AG10803 (cell line): ENCODE measurements around the gene DDX3X.
"Not testable (repeated sequence)": the region's sequence is repeated elsewhere in the genome, so short reads cannot be mapped to it uniquely, and the experiment has no call there.

ENCODE experiments used
- DNase-seq: peaks from one replicate; pipeline ENCODE4 v3.0.0; 2010; ENCODE audit warnings: low read depth
- H3K4me3 ChIP-seq: 2 replicates; pipeline ENCODE4 v1.5.1; 2011; ENCODE audit warnings: mild to moderate bottlenecking, low read length, control low read depth
- CTCF ChIP-seq: conservative IDR thresholded peaks from 2 replicates; pipeline ENCODE4 v1.5.1; 2011; ENCODE audit warnings: mild to moderate bottlenecking, low read length, control low read depth, inconsistent platforms

The DDX3X gene

GRCh38 chrX:41397768-41398167 lies 63.8 kb downstream of the DDX3X start:
- DNase-seq = no peak
- no peak for TF ChIP-seq CTCF
- H3K4me3 ChIP-seq = no peak overlapping the region

- DNase-seq, H3K4me3 ChIP-seq: not testable (repeated sequence)
Observed at GRCh38 chrX:41402556-41402955, 68.6 kb downstream of the DDX3X start.

DNA sequence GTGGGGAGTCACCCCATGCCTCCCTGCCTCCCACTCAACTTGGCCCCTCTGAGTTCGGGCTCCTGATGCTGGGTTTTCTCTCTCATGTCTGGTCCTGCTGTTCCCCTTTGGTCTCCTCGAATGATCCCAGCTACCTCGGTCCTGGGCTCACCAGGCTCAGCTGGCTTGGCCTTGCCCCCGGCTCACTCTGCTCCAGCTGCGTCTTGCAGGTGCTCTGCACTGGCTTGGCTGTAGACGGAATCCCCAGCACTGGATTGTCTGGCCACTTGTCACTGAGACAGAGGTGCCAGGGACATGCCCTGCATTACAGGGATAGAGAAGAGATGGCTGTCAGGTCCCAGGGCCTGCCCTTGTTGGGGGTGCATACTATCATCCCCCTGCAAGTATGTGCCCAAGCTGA lies 71.6 kb downstream of the DDX3X start:
- TF ChIP-seq CTCF = no peak
- H3K4me3 ChIP-seq = no peak overlapping the region
- DNase-seq = no peak

DNA sequence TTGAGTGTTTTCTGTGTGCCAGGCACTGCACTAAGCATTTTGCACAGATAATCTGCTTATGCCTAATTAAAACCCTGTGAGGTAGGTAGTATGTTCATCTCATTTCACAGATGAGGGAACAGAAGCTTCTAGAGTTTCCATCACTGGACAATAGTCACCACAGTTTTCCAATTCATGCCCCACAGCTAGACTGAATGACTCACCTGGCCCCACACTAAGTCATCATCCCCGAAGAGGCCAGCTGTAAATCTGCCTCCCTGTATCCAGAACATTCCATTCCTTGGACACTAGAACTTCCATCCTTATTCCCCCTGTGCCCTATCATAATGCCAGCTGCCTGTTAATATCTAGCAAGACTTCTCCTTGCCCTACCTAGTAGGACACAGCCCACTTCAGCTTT lies 72.2 kb downstream of the DDX3X start:
- no peak for TF ChIP-seq CTCF
- no peak overlapping the region for H3K4me3 ChIP-seq
- peak; percentile 4 for DNase-seq

DNA sequence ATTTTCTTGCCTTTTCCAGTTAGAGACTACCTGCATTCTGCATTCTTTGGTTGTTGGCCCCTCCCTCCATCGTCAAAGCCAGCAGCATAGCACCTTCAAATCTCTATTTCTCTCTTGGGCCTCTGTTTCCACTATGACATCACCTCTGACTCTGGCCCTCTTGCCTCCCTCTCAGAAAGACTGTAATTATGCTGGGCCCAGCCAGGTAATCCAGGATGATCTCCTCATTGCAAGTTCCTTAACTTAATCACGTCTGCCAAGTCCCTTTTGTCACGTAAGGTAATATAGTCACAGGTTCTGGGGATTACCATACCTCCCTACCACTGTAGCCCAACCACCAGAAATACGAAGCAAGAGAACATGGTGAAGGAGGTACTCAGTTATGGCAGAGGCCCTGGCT lies 73.9 kb downstream of the DDX3X start:
- H3K4me3 ChIP-seq = no peak overlapping the region
- DNase-seq = no peak
- TF ChIP-seq CTCF = no peak

DNA sequence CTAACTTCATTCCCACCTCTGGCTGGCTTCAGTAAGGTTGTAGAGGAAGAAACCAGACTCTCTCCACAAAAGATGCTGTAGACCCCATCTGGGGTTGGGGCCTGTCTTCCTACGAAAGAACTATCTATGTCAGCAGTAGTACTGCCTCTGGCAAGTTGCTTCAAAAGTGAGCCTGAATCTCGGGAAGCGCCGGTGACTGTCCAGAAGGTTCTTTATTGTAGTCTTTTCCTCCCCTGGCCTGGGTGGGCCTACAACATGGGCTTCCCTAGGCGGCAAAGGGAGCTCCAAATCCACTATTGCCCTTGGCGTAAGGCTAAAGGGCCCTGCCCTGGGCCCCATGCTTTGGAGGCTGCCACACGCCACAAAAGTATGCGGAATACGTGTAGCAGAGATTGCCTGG lies 74.6 kb downstream of the DDX3X start:
- no peak for DNase-seq
- no peak for TF ChIP-seq CTCF
- no peak overlapping the region for H3K4me3 ChIP-seq

DNA sequence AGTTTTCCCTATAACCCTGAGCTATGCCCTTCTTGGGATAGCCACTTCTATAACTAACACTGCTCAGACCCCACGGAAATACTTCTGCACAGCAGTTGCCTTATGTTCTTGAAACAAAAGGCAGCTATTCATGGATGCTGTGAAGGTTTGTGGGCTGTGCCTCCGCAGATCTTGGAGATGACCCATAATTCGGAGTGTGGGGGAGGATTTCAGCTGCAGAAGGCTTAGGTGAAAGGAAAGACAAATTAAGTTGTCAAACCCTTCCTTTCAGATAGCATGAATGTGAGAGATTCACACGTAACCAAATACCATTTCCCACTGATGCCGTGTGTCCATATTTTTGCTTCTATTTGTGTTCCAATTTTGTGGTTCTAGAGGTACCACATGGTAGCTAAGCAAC lies 75.0 kb downstream of the DDX3X start:
- no peak for DNase-seq
- TF ChIP-seq CTCF = no peak
- H3K4me3 ChIP-seq = no peak overlapping the region

DNA sequence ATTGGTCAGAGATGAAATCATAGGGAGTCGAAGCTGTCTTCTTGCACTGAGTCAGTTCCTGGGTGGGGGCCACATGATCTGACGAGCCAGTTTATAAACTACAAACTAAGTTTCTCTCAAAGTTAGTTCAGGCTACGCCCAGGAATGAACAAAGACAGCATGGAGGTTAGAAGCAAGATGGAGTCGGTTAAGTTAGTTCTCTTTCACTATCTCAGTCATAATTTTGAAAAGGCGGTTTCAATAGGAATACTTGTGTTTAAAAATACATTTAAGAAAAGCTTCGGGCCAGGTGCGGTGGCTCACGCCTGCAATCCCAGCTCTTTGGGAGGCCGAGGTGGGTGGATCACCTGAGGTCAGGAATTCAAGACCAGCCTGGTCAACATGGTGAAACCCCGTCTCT lies 77.3 kb downstream of the DDX3X start:
- not testable (repeated sequence) for H3K4me3 ChIP-seq, DNase-seq
